ENCODE results near the gene EFCAB11.

DNA sequence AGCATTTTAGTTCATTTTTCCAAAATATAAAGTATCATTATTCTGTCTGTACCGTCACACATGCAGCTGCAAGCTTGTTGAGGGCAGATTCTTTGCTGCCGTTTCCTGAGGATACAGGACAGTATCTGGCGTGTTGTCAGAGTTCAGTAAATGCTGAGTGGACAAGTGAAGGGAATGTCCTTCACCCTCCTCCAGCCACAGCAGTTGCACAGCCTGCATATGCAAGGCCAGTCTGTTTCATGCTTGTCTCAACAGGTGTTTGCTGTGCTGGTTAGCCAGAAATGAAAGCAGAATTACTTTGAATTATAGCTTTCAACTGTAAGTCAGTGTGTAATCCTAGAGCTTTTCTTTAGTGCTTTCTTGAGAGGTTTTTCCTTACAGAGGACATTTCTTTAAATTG is 37.7 kb upstream of the EFCAB11 start:
- TF ChIP-seq, protein P1, sequence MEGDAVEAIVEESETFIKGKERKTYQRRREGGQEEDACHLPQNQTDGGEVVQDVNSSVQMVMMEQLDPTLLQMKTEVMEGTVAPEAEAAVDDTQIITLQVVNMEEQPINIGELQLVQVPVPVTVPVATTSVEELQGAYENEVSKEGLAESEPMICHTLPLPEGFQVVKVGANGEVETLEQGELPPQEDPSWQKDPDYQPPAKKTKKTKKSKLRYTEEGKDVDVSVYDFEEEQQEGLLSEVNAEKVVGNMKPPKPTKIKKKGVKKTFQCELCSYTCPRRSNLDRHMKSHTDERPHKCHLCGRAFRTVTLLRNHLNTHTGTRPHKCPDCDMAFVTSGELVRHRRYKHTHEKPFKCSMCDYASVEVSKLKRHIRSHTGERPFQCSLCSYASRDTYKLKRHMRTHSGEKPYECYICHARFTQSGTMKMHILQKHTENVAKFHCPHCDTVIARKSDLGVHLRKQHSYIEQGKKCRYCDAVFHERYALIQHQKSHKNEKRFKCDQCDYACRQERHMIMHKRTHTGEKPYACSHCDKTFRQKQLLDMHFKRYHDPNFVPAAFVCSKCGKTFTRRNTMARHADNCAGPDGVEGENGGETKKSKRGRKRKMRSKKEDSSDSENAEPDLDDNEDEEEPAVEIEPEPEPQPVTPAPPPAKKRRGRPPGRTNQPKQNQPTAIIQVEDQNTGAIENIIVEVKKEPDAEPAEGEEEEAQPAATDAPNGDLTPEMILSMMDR (IDR thresholded peaks at IDR 0.05), result no peak
- no peak for TF ChIP-seq POLR2A (IDR thresholded peaks at IDR 0.05)
